HEK293 (cell line): Measurements from ENCODE around the gene ATF2.

Experiments used
- CTCF ChIP-seq: fragments of 450-650 bp; formaldehyde crosslinking; IDR thresholded peaks from 2 replicates; pipeline ENCODE4 v1.5.1; 2016; ENCODE audit warnings: missing biosample characterization, missing genetic modification characterization
- KLF8 ChIP-seq: fragments of 450-650 bp; formaldehyde crosslinking; IDR thresholded peaks from 2 replicates; pipeline ENCODE4 v1.5.1; 2016; ENCODE audit warnings: missing biosample characterization, missing genetic modification characterization
- YY1 ChIP-seq: fragments of 450-650 bp; formaldehyde crosslinking; IDR thresholded peaks from 2 replicates; pipeline ENCODE4 v1.5.1; 2018; ENCODE audit warnings: missing biosample characterization, missing genetic modification characterization
- ZBTB7A ChIP-seq: fragments of 450-650 bp; formaldehyde crosslinking; IDR thresholded peaks from 2 replicates; pipeline ENCODE4 v1.5.1; 2016; ENCODE audit warnings: low read depth, missing biosample characterization, missing genetic modification characterization
- ZNF175 ChIP-seq: fragments of 450-650 bp; formaldehyde crosslinking; IDR thresholded peaks from 2 replicates; pipeline ENCODE4 v1.5.1; 2016; ENCODE audit warnings: missing biosample characterization, missing genetic modification characterization
- ZNF777 ChIP-seq: fragments of 450-650 bp; formaldehyde crosslinking; IDR thresholded peaks from 2 replicates; pipeline ENCODE4 v1.5.1; 2017; ENCODE audit warnings: missing biosample characterization, missing genetic modification characterization, borderline replicate concordance
- TF ChIP-seq, protein P1 (sequence below): fragments of 450-650 bp; formaldehyde crosslinking; IDR thresholded peaks from 2 replicates; pipeline ENCODE4 v1.5.1; 2016; ENCODE audit warnings: missing biosample characterization, missing genetic modification characterization, borderline replicate concordance

- TF ChIP-seq CTCF (tag by site-specific recombination) (no peak), KLF8 (tag by site-specific recombination) (no peak), ZBTB7A (no peak), ZNF777 (tag by site-specific recombination) (no peak), YY1 (tag by site-specific recombination) (no peak), ZNF175 (tag by site-specific recombination) (no peak)
- TF ChIP-seq, protein P1, sequence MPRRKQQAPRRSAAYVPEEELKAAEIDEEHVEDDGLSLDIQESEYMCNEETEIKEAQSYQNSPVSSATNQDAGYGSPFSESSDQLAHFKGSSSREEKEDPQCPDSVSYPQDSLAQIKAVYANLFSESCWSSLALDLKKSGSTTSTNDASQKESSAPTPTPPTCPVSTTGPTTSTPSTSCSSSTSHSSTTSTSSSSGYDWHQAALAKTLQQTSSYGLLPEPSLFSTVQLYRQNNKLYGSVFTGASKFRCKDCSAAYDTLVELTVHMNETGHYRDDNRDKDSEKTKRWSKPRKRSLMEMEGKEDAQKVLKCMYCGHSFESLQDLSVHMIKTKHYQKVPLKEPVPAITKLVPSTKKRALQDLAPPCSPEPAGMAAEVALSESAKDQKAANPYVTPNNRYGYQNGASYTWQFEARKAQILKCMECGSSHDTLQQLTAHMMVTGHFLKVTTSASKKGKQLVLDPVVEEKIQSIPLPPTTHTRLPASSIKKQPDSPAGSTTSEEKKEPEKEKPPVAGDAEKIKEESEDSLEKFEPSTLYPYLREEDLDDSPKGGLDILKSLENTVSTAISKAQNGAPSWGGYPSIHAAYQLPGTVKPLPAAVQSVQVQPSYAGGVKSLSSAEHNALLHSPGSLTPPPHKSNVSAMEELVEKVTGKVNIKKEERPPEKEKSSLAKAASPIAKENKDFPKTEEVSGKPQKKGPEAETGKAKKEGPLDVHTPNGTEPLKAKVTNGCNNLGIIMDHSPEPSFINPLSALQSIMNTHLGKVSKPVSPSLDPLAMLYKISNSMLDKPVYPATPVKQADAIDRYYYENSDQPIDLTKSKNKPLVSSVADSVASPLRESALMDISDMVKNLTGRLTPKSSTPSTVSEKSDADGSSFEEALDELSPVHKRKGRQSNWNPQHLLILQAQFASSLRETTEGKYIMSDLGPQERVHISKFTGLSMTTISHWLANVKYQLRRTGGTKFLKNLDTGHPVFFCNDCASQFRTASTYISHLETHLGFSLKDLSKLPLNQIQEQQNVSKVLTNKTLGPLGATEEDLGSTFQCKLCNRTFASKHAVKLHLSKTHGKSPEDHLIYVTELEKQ (tag by site-specific recombination) = no peak
These were observed 133.3 kb downstream of the ATF2 start for GRCh38 chr2:175034716-175035115.
